ENCODE measurements around the gene CACNA1F.

CACNA1F gene

GRCh38 chrX:49191574-49192011, 41.5 kb downstream of the CACNA1F start:
- DNase-seq: peak; percentile 16

DNA sequence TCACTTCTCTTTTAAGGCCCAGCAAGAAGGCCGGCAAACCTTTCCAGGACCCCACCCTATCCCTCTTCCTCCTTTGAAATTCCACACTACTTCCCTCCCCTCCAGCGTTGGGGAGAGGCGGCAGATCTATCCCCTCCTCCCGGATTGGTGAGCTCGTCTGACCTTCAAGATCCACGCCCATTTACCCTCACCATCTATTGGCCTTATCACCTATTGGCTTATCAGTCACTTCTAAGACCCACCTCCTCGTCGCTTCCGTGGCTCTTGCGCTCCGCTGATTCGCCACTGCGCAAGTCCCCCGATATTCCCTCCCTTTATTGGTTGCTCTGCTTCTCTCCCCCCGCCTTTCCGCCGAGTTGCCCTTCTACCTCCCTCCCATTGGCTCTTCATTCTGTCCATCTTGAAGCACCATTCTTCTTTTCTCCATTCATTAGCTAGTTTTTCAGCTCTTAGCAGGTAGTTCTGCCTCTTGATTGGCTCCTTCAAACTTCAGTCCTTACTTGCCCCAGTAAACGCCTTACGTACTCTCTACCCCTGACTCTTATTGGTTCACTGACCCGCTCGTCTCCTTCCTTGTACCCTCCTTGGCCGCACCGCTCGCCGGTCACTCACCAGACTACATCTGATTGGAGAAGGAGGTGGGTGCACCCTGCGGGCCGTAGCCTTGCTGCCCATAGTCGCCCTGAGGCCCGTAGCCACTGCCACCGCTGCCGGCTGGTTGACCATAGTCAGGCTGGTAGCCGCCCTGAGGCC, 42.1 kb downstream of the CACNA1F start:
- H3K4me1 ChIP-seq (ENCODE audit: low read length): no peaks in the 10 kb centered on the region; the same call in 1 of the 2 replicates
- no peaks in the 10 kb centered on the region for H3K36me3 ChIP-seq (replicated peaks; ENCODE audit: insufficient read depth, low read length)
- H3F3A ChIP-seq (ENCODE audit: insufficient read depth, low read length): no peaks in the 10 kb centered on the region
- no peaks in the 10 kb centered on the region for H3K27me3 ChIP-seq (replicated peaks; ENCODE audit: insufficient read depth, low read length)
- H2AFZ ChIP-seq (ENCODE audit: low read length): peak overlapping the region; percentile 61; the same call in 1 of the 2 replicates
- H3K4me2 ChIP-seq (ENCODE audit: low read depth, low read length): peak overlapping the region; percentile 49; the same call in 1 of the 2 replicates
- DNase-seq: peak; percentile 96
- TF ChIP-seq, protein P1, sequence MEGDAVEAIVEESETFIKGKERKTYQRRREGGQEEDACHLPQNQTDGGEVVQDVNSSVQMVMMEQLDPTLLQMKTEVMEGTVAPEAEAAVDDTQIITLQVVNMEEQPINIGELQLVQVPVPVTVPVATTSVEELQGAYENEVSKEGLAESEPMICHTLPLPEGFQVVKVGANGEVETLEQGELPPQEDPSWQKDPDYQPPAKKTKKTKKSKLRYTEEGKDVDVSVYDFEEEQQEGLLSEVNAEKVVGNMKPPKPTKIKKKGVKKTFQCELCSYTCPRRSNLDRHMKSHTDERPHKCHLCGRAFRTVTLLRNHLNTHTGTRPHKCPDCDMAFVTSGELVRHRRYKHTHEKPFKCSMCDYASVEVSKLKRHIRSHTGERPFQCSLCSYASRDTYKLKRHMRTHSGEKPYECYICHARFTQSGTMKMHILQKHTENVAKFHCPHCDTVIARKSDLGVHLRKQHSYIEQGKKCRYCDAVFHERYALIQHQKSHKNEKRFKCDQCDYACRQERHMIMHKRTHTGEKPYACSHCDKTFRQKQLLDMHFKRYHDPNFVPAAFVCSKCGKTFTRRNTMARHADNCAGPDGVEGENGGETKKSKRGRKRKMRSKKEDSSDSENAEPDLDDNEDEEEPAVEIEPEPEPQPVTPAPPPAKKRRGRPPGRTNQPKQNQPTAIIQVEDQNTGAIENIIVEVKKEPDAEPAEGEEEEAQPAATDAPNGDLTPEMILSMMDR (IDR thresholded peaks at IDR 0.05; ENCODE audit: low read length): no peak
- no peak for TF ChIP-seq EZH2phosphoT487 (IDR thresholded peaks at IDR 0.05; ENCODE audit: low read length)
- no peak for TF ChIP-seq EZH2 (optimal IDR thresholded peaks at IDR 0.05; ENCODE audit: low read depth, low read length)
- no peaks in the 10 kb centered on the region for H3K9me2 ChIP-seq (replicated peaks; ENCODE audit: insufficient read depth, low read length)
- H3K4me3 ChIP-seq (ENCODE audit: low read length): peak overlapping the region; percentile 85
- H3K27ac ChIP-seq (ENCODE audit: low read length): peak overlapping the region; percentile 74; the same call in 1 of the 2 replicates
- peak overlapping the region; percentile 72 for H3K9ac ChIP-seq (ENCODE audit: low read length)
- H4K20me1 ChIP-seq (ENCODE audit: insufficient read depth, low read length): no peaks in the 10 kb centered on the region
- H3K9me3 ChIP-seq (replicated peaks; ENCODE audit: insufficient read depth, low read length): no peaks in the 10 kb centered on the region
- no peaks in the 10 kb centered on the region for H3K79me2 ChIP-seq (ENCODE audit: low read length)

More at GRCh38 chrX:49191574-49192011, 41.5 kb downstream of the CACNA1F start:
- H2AFZ ChIP-seq (ENCODE audit: low read length): peak overlapping the region; percentile 61; the same call in 1 of the 2 replicates
- H3F3A ChIP-seq (ENCODE audit: insufficient read depth, low read length): no peaks in the 10 kb centered on the region
- H3K4me2 ChIP-seq (ENCODE audit: low read depth, low read length): peak overlapping the region; percentile 49; the same call in 1 of the 2 replicates
- H3K9ac ChIP-seq (ENCODE audit: low read length): peak overlapping the region; percentile 72
- no peaks in the 10 kb centered on the region for H3K27me3 ChIP-seq (replicated peaks; ENCODE audit: insufficient read depth, low read length)
- H3K4me3 ChIP-seq (ENCODE audit: low read length): peak overlapping the region; percentile 85
- TF ChIP-seq EZH2 (optimal IDR thresholded peaks at IDR 0.05; ENCODE audit: low read depth, low read length): no peak
- TF ChIP-seq, protein P1 (IDR thresholded peaks at IDR 0.05; ENCODE audit: low read length): no peak
- no peak for TF ChIP-seq EZH2phosphoT487 (IDR thresholded peaks at IDR 0.05; ENCODE audit: low read length)
- H3K9me3 ChIP-seq (replicated peaks; ENCODE audit: insufficient read depth, low read length): no peaks in the 10 kb centered on the region
- H3K27ac ChIP-seq (ENCODE audit: low read length): peak overlapping the region; percentile 74
- no peaks in the 10 kb centered on the region for H3K79me2 ChIP-seq (ENCODE audit: low read length)
- H3K36me3 ChIP-seq (replicated peaks; ENCODE audit: insufficient read depth, low read length): no peaks in the 10 kb centered on the region
- H4K20me1 ChIP-seq (ENCODE audit: insufficient read depth, low read length): no peaks in the 10 kb centered on the region
- H3K4me1 ChIP-seq (ENCODE audit: low read length): no peaks in the 10 kb centered on the region; the same call in 1 of the 2 replicates
- no peaks in the 10 kb centered on the region for H3K9me2 ChIP-seq (replicated peaks; ENCODE audit: insufficient read depth, low read length)

GRCh38 chrX:49189606-49190005, 43.5 kb downstream of the CACNA1F start:
- Histone ChIP-seq H3K9ac (ENCODE audit: low read length) (no peak overlapping the region), H3K9me3 (replicated peaks; ENCODE audit: insufficient read depth, low read length) (no peaks in the 10 kb centered on the region), H3K4me3 (ENCODE audit: low read length) (no peak overlapping the region), H3K27ac (ENCODE audit: low read length) (no peak overlapping the region), H4K20me1 (ENCODE audit: insufficient read depth, low read length) (no peaks in the 10 kb centered on the region), H3K9me2 (replicated peaks; ENCODE audit: insufficient read depth, low read length) (no peaks in the 10 kb centered on the region), H3K4me1 (ENCODE audit: low read length) (no peaks in the 10 kb centered on the region; the same call in 1 of the 2 replicates), H3F3A (ENCODE audit: insufficient read depth, low read length) (no peaks in the 10 kb centered on the region), H3K79me2 (ENCODE audit: low read length) (peaks cover 4% of the 10 kb centered on the region; the same call in 1 of the 2 replicates), H3K36me3 (replicated peaks; ENCODE audit: insufficient read depth, low read length) (no peaks in the 10 kb centered on the region), H3K4me2 (ENCODE audit: low read depth, low read length) (no peak overlapping the region), H3K27me3 (replicated peaks; ENCODE audit: insufficient read depth, low read length) (no peaks in the 10 kb centered on the region), H2AFZ (ENCODE audit: low read length) (no peak overlapping the region)
- no peak for DNase-seq
- no peak for TF ChIP-seq EZH2 (optimal IDR thresholded peaks at IDR 0.05; ENCODE audit: low read depth, low read length)
- TF ChIP-seq, protein P1 (IDR thresholded peaks at IDR 0.05; ENCODE audit: low read length): no peak
- no peak for TF ChIP-seq EZH2phosphoT487 (IDR thresholded peaks at IDR 0.05; ENCODE audit: low read length)

Measured in MM.1S (cell line).